ENCODE data around the gene NAIF1.

The NAIF1 gene

DNA sequence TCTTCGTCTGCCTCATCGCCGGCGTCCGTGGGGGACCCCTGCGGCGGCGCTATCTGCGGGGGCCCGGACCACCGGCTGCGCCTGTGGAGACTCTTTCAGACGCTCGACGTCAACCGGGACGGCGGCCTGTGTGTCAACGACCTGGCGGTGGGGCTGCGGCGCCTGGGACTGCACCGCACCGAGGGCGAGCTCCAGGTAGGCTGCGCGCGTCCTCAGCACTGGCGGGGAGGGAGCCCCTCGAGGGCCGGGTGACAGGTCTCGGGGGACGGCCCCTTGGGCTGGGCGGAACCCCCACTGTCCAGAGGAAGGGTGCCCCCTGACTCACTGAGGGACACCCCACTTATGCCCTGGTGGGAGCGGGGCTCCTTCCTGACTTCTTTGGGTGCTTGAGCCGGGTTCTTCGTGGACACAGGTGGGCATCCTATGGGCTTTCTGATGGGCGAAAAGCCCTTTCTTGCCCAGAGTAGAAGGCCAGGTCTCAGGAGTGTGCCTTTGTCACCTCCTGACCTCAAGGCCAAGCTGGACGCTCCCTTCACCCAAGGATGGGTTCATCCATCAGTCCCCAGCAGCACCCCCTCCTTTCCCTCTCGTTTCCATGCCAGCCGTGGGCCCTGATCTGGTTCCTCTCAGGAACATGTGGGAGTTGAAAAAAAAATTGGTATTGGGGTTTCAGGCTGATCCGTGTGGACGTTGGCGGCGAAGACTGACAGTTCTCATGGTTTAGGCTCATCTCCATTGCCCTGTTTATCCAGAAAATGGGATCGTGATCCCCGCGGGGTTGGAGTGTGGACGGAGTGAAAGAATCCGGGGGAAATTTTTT, 1.5 kb upstream of the NAIF1 start:
- no peaks in the 10 kb centered on the region for H3K27me3 ChIP-seq (ENCODE audit: insufficient read depth, low read length)
- peaks cover 4% of the 10 kb centered on the region for H3K9me3 ChIP-seq (ENCODE audit: low read length)
- H2AFZ ChIP-seq (ENCODE audit: low read depth, low read length), result peak overlapping the region; percentile 94
- H3K4me1 ChIP-seq (ENCODE audit: insufficient read depth, low read length), result peaks cover 37% of the 10 kb centered on the region
- peak overlapping the region; percentile 71 for H3K4me3 ChIP-seq (ENCODE audit: low read length)
- H3K36me3 ChIP-seq (ENCODE audit: insufficient read depth, low read length), result no peaks in the 10 kb centered on the region

DNA sequence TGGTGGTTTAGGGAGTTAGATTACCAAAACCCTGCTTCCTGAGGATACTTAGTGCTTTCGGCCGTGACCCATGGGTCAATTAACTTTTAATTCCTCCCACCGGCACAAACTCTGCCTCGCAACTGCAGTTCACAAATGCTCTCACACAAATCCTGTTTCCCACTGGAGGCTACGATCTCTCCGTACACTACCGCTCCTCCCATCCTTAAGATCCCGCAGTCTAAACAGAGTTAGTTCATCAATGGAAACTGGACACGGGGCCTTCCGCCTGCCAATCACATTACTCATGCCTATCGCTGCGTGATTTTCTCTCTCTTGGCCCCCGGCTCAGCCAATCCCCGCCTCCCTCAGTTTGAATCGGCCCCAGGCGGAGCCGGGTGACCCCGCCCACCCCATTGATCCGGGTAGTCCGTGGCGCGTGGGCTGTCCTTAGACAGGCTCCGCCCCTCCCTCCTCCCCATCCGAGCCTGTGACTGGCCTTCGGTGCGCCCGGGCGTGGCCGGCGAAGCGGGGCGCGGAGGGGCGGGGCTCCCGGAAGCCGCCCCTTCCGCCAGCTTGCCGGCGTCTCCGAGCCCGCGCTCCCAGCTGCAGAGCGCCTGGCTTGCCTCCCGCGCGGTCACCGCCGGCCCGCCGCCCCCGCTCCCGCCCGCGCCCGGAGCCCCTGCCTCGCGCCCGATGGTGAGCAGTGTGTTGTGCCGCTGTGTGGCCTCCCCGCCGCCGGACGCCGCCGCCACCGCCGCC, 695 bp upstream of the NAIF1 start, which contains the start of gene SLC25A25:
TSS of gene SLC25A25 (plus strand) at position 588 of the 741 bp plus-strand sequence. CDS start at position 676, 88 bp downstream.
- Histone ChIP-seq H2AFZ (ENCODE audit: low read depth, low read length) (peak within 1 kb of the TSS; percentile 94), H3K36me3 (ENCODE audit: insufficient read depth, low read length) (peaks cover 3% of the 10 kb centered on the region), H3K4me1 (ENCODE audit: insufficient read depth, low read length) (peaks cover 31% of the 10 kb centered on the region), H3K9me3 (ENCODE audit: low read length) (peaks cover 4% of the 10 kb centered on the region), H3K27me3 (ENCODE audit: insufficient read depth, low read length) (no peaks in the 10 kb centered on the region), H3K4me3 (ENCODE audit: low read length) (peak within 1 kb of the TSS; percentile 88)

DNA sequence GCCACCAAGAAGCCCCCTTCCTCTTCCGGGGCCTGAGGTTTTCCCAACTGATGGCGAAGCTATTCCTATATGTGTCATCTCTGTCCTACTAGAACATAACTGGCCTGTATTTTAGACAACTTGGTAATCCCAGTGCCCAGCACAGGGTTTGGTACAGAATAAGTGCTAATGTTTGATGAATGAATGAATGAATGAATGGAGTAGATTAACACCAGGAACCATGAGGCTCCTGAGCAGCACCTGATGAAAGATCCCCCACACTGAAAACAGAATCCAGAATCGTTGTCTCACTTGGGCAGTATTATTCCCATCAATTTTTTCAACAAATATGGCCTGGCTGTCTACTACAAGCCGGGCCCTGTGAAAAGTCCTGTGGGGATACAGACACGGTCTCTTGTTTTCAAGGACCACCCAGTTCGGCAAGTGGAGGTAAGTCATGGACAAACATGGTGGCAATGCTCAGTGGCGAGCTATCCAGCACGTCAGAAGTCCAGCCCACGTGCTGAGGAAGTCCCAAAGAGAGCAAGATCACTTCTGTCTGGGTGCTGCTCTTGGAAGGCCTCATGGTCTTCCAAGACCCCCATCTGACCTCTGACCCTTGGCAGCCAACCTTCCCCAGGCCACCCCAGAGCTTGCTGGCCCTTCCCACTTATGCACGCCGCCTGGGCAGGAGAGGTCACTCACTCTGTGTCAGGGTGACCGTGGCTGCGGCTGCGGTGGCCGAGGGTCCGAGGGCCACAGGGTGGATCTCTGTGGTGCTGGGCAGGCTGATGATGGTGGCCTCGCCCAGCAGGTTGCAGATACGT, 1.0 kb downstream of the NAIF1 start:
- Histone ChIP-seq H3K4me3 (ENCODE audit: low read length) (peak overlapping the region; percentile 36), H3K27me3 (ENCODE audit: insufficient read depth, low read length) (no peaks in the 10 kb centered on the region), H3K36me3 (ENCODE audit: insufficient read depth, low read length) (peaks cover 3% of the 10 kb centered on the region), H3K4me1 (ENCODE audit: insufficient read depth, low read length) (peaks cover 21% of the 10 kb centered on the region), H3K9me3 (ENCODE audit: low read length) (peaks cover 4% of the 10 kb centered on the region), H2AFZ (ENCODE audit: low read depth, low read length) (no peak overlapping the region)

DNA sequence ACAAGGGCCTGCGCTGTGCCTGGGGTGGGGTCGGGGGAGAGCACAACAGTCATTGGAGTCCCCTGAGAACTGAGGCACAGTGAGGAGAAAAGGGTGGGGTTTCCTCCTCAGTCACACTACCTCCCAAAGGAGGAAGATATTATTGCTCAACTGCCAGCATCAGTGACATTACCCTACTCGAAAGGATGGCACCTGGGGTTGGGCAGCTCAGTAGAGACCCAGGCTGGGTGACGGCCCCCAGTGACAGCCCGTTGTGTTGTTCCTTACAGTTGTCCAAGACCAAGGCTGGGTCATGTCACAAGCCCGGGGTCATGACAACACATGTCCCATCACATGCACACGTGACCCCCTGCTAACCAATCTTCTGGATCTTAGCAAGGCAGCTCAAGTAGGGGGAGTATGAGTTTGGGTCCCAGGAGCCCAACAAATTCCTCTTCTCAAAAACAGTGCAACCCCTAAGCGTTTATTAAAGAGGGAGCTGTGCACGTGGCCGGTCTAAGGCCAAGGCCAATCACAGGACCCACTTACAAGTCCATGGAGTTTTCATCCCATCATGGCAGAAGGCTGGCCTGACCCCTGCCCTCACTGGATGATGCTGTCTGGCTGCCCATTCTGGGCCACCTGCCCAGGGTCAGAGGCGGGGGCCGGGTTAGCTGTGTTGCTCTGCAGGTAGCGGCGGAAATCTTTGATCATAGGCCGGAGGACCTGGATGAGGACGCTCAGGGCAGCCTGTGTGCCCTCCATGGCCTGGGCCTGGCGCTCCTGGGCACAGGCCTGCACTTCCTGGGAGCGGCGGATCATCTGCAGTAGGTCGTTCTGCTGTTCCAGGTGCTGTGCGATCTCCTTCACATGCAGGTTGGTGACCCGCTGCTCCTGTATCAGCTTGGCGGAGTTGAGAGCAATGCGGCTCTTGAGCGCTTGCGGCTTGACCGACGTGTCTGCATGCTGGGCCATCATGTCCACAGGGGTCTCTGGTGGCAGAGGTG, 4.0 kb downstream of the NAIF1 start:
- no peaks in the 10 kb centered on the region for H3K27me3 ChIP-seq (ENCODE audit: insufficient read depth, low read length)
- H3K9me3 ChIP-seq (ENCODE audit: low read length), result peaks cover 4% of the 10 kb centered on the region
- peaks cover 3% of the 10 kb centered on the region for H3K36me3 ChIP-seq (ENCODE audit: insufficient read depth, low read length)
- peaks cover 11% of the 10 kb centered on the region for H3K4me1 ChIP-seq (ENCODE audit: insufficient read depth, low read length)
- no peak overlapping the region for H3K4me3 ChIP-seq (ENCODE audit: low read length)
- H2AFZ ChIP-seq (ENCODE audit: low read depth, low read length), result no peak overlapping the region

DNA sequence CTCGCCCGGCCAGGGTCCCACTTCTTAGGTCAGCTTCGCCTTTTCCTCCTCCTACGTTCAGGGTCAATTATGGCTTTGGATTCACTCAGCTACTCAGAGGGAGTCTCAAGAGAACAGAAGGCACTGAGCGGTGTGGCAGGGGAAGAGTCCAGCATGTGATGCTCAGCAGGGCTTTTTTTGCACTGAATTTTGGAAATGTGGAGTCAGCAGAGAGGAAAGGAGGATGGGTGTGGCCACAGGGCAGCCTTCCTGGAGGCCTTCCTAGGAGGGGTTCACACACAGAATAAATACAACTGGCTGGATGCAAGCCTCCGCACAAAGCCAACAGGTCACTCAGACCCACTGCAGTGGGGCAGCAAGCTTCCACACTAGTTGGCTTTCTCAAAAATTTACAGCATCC, 4.8 kb downstream of the NAIF1 start:
- Histone ChIP-seq H3K4me3 (ENCODE audit: low read length) (no peak overlapping the region), H3K36me3 (ENCODE audit: insufficient read depth, low read length) (peaks cover 3% of the 10 kb centered on the region), H3K4me1 (ENCODE audit: insufficient read depth, low read length) (peaks cover 11% of the 10 kb centered on the region), H2AFZ (ENCODE audit: low read depth, low read length) (no peak overlapping the region), H3K9me3 (ENCODE audit: low read length) (peaks cover 4% of the 10 kb centered on the region), H3K27me3 (ENCODE audit: insufficient read depth, low read length) (no peaks in the 10 kb centered on the region)

DNA sequence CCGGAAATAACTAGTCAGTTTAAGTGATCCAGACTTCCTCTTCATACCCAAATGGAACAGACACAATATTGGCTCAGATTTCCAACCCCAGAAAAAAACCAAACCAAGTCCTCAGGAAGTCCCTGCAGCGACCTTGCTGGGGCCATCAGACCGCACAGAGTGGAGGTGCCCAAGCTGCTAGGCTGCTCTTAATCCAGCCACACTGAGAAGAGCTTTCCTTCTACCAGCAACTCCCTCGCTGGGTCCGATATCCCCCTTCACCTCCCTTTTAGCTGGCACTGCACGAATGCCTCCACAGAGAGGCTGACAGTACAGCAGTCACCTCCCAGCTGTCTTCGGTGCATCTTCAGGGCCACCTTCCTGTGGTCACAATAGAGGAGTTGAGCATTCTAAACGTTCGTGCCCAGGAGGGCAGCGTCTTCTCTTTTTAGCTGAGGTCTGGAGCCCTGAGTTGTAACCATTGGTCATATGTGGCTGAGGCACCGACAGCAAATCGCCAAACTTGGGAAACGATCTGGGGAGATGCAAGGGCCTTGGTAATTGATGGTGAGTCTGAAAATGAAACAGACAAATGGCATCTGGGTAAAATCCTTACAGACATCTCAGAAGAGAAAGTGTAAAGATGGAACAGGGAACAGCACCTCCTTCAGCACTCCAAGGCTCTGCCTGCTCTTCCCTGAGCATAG, 5.7 kb downstream of the NAIF1 start:
- H3K4me3 ChIP-seq (ENCODE audit: low read length), result no peak overlapping the region
- peaks cover 4% of the 10 kb centered on the region for H3K9me3 ChIP-seq (ENCODE audit: low read length)
- no peaks in the 10 kb centered on the region for H3K27me3 ChIP-seq (ENCODE audit: insufficient read depth, low read length)
- peaks cover 3% of the 10 kb centered on the region for H3K36me3 ChIP-seq (ENCODE audit: insufficient read depth, low read length)
- peaks cover 5% of the 10 kb centered on the region for H3K4me1 ChIP-seq (ENCODE audit: insufficient read depth, low read length)
- no peak overlapping the region for H2AFZ ChIP-seq (ENCODE audit: low read depth, low read length)

DNA sequence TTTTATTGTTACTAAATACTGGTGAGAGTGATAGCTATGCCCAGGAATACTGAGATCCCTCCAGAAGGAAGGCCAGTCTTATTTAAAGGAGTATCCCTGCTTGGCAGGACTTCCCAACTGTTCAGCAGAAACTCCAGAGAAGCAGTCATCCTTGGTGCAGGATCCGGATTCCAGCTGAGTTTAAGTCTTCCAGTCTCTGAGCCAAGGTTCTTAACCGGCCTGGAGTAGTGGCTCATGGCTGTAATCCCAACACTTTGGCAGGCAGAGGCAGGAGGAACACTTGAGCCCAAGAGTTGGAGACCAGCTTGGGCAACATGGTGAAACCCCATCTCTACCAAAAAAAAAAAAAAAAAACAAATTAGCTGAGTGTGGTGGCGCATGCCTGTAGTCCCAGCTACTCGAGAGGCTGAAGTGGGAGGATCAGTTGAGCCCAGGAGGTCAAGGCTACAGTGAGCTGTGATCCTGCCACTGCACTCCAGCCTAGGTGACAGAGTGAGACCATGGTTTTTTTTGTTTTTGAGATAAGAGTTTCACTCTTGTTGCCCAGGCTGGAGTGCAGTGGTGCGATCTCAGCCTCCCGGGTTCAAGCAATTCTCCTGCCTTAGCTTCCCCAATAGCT, 7.6 kb downstream of the NAIF1 start:
- H2AFZ ChIP-seq (ENCODE audit: low read depth, low read length), result no peak overlapping the region
- no peaks in the 10 kb centered on the region for H3K27me3 ChIP-seq (ENCODE audit: insufficient read depth, low read length)
- H3K36me3 ChIP-seq (ENCODE audit: insufficient read depth, low read length), result peaks cover 3% of the 10 kb centered on the region
- H3K9me3 ChIP-seq (ENCODE audit: low read length), result no peaks in the 10 kb centered on the region
- H3K4me1 ChIP-seq (ENCODE audit: insufficient read depth, low read length), result peaks cover 11% of the 10 kb centered on the region
- H3K4me3 ChIP-seq (ENCODE audit: low read length), result no peak overlapping the region

DNA sequence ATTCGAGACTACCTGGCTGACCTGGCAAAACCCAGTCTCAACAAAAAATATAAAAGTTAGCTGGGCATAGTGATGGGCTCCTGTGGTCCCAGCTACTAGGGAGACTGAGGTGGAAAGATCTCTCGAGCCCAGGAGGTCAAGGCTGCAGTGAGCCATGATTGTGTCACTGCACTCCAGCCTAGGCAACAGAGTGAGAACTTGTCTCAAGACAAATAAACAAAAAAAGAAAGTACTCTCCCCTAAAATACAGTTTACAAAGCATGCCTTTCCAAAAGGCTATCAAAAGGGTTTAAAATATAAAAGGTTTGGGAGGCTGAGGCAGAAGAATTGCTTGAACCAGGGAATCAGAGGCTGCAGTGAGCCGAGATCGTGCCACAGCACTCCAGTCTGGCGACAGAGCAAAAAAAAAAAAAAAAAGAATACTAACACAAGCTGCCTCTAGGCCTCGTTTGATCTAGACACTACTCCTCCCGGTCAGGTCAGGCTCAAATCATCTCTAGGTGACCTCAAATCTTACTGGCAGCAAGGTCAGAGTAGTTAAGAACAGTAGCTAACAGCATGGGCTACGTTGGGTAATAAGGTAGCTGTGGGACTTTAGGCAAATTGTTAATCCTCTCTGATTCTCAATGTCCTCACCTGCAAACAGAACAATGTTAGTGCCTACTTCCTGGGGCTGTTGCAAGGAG, 9.3 kb downstream of the NAIF1 start:
- no peaks in the 10 kb centered on the region for H3K9me3 ChIP-seq (ENCODE audit: low read length)
- H2AFZ ChIP-seq (ENCODE audit: low read depth, low read length), result no peak overlapping the region
- H3K36me3 ChIP-seq (ENCODE audit: insufficient read depth, low read length), result no peaks in the 10 kb centered on the region
- no peaks in the 10 kb centered on the region for H3K27me3 ChIP-seq (ENCODE audit: insufficient read depth, low read length)
- peaks cover 11% of the 10 kb centered on the region for H3K4me1 ChIP-seq (ENCODE audit: insufficient read depth, low read length)
- no peak overlapping the region for H3K4me3 ChIP-seq (ENCODE audit: low read length)

DNA sequence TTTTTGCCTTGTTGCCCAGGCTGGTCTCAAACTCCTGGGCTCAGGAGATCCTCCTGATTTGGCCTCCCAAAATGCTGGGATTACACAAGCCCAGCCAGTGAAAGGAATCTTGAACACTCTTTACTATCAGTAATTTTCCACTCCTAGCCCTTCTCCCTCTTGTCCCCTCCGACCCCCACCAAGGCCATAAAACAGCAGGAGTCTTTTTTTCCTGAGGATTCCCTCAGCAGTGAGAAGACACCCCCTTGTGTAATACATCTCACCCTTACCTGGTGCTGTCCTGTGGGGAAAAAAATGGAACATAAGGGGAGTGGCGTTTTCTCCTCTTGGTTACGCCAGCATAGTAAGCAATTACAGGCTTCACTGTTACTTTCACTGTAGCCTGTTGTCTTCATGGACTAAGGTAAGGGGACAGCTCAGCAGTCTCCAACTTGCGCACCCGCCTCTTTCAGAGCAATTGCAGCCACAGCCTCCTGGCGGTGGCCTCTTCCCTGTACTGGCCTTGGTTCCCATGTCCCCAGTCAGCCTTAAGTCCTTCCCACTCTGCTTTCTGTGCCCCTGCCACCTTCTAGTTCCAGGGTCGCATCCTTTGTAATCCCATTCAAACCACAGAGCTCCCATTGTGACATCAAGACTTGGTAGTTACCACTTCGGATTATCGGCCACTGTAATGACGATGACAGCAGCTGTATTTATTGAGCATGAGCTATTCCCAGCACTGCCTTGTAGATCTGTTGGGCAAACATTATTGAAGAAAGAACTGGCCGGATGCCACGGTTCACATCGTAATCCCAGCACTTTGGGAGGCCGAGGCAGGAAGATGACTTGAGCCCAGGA, 10.0 kb downstream of the NAIF1 start:
- Histone ChIP-seq H3K9me3 (ENCODE audit: low read length) (no peaks in the 10 kb centered on the region), H3K4me3 (ENCODE audit: low read length) (no peak overlapping the region), H2AFZ (ENCODE audit: low read depth, low read length) (no peak overlapping the region), H3K4me1 (ENCODE audit: insufficient read depth, low read length) (peaks cover 11% of the 10 kb centered on the region), H3K36me3 (ENCODE audit: insufficient read depth, low read length) (no peaks in the 10 kb centered on the region), H3K27me3 (ENCODE audit: insufficient read depth, low read length) (no peaks in the 10 kb centered on the region)

DNA sequence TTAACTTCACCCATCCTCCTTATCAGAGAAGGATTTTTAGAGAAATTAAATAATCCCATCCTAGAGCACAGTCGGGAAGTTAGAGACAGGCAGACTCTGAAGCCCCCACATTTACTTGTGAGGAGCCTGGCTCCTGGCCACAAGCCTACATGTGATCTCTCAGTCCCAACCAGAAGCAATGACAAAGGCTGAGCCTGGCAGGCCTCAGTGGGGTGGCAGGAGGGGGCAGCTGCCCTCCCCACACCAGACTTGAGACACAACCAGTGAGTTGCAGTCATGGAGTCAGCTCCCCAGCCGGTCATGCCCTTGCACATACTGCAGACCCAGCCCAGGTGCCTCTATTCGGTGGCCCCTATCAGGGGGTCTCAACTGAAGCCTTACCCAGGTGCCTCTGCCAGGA, 11.0 kb downstream of the NAIF1 start:
- H2AFZ ChIP-seq (ENCODE audit: low read depth, low read length), result no peak overlapping the region
- H3K4me3 ChIP-seq (ENCODE audit: low read length), result no peak overlapping the region
- H3K36me3 ChIP-seq (ENCODE audit: insufficient read depth, low read length), result no peaks in the 10 kb centered on the region
- H3K4me1 ChIP-seq (ENCODE audit: insufficient read depth, low read length), result peaks cover 11% of the 10 kb centered on the region
- no peaks in the 10 kb centered on the region for H3K27me3 ChIP-seq (ENCODE audit: insufficient read depth, low read length)
- no peaks in the 10 kb centered on the region for H3K9me3 ChIP-seq (ENCODE audit: low read length)

All from neuron (in vitro differentiated cells).